NCI-H2171 treated with DMSO at 0.1 percent for 48 hours (cell line): Measurements from ENCODE around the gene FAM120C.
A peak's percentile ranks its signal among the peaks of the same experiment; 100 is the strongest.

Experiments used
- DNase-seq: peaks from one replicate; lab custom pipeline; 2025; lab: John Stamatoyannopoulos, UW

Gene FAM120C

GRCh38 chrX:54029529-54030143, 153.4 kb downstream of the FAM120C start:
- DNase-seq, result peak; percentile 11

GRCh38 chrX:54024350-54024749, 158.7 kb downstream of the FAM120C start:
- DNase-seq, result no peak
